Middle frontal gyrus (tissue), 1 donor: ENCODE data around the gene APOL2.
"Not testable (repeated sequence)": the region's sequence is repeated elsewhere in the genome, so short reads cannot be mapped to it uniquely, and the experiment has no call there.

Experiments used
- DNase-seq: peaks from one replicate; pipeline ENCODE4 v3.0.0-alpha.2; 2015; ENCODE audit warnings: low spot score; ENCODE audit errors: extremely low spot score

APOL2 gene

DNA sequence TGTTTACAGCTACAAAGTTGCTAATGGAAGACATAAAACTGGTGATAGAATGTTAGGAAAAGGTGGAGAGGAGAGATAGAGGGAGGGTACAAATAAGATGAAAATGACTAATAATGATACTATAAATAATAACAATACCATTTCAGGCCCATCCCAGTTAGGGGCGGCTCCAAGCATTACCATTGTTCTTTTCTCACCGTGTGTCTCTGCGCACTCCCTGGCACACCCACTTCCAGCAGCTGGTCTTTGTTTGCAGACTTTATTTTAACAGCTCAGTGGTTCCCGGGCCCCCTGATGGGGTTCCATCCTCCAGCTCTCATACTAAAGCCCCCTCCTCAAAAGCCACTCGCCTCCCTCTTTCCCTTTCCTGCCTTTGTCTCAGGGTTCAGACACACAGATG lies 38.3 kb downstream of the APOL2 start:
- not testable (repeated sequence) for DNase-seq

DNA sequence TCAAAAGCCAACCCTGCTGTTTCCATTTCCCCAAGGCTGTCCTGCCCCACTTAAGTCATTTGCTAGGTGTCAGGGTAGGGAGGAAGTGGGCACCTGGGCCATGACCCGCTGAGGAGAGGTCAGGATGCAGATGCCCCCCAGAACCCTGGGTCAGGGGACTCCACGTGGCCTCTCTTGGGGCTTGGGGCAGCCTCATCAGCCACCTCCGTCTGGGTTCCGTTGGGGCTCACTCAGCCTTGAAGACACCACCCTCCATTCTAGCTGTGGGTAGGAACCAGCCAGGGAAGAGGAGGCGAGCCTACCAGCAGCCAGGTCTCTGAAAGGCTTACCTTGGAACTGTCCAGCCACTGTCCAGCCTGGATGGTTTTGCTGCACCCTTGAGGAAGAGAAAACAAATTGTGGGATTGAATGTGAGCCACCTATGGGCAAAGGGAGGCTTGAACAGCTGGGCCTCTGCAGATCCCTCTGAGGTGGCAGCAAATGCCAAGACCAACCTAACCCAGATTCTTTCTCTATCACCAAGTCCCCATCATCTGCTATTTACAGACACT lies 40.3 kb downstream of the APOL2 start:
- no peak for DNase-seq

DNA sequence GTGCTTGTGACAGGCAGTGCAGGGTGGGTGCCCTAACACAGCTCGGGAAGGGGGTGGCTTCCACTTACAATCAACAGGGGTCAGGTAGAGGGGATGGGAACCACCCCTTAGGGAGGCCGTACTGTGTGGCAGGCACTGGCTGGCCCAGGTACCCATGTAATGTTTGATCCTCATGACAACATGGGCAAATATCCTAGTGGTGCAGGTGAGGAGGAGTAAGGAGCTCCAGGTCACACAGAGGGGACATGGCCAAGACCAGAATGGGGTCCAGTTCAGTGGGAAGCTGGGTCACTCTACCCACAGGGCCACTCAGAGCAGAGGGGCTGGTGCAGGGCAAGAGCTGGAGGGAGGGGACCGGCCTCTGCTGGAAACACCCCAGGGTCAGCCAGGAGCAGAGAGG lies 40.8 kb downstream of the APOL2 start:
- no peak for DNase-seq

- no peak for DNase-seq
Observed at GRCh38 chr22:36197514-36198146, 41.7 kb downstream of the APOL2 start.

DNA sequence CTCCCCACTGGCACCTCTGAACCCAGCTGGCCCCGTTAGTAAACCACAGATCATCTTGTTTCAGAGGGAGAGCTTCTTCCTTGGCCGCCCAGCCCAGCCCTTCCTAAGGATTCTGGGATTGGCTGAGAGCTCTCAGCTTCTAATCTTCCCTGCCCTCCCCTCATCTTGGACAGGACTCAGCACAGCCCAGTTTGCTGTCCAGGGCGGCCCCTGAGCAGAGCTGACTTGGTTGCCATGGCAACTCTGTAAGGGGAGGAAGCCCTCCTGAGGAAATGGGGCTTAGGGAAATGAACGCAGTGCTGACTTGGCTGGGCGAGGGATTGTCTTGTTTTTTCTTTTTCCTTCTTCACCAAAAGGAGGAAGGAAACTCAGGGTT lies 42.3 kb downstream of the APOL2 start:
- no peak for DNase-seq

GRCh38 chr22:36196254-36197064 lies 42.9 kb downstream of the APOL2 start:
- no peak for DNase-seq

DNA sequence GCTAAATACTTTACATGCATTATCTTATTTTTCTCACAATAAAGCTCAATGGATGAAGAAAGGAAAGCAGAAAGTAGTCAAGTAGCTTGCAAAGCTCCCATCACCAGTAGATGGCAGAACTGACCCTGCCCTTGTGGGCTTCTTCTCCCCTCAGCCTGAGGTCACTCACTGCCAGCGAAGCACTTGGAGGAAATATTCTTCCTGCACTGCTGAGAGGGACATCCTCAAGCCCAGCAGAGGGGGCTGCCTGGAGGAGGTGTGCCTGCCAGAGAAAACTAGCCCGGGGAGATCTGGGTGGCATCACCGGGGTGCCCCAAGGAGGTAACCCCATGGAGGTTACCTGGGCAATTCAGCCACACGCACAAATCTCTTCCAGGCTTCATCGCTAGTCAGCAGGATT lies 44.4 kb downstream of the APOL2 start:
- no peak for DNase-seq

DNA sequence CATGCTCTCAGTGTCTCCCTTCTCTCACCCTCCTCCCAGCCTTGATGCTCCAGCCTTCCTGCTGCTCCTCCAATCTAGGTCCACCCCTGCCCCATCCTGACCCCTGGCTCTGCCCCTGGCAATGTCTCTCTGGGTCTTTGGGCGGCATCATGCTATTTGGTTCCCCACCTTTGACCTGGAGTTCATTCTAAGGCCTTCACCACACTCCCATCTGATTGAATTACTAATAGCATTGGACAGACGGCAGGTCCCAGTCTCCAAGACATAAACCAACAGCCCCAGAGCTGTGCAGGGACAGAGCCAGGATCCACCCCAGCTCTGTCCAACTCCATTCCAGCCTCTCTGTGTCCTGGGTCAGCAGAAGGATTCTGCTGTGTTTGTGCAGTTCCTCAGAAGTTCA lies 44.9 kb downstream of the APOL2 start:
- no peak for DNase-seq

GRCh38 chr22:36193577-36193976 lies 45.8 kb downstream of the APOL2 start:
- DNase-seq = no peak

DNA sequence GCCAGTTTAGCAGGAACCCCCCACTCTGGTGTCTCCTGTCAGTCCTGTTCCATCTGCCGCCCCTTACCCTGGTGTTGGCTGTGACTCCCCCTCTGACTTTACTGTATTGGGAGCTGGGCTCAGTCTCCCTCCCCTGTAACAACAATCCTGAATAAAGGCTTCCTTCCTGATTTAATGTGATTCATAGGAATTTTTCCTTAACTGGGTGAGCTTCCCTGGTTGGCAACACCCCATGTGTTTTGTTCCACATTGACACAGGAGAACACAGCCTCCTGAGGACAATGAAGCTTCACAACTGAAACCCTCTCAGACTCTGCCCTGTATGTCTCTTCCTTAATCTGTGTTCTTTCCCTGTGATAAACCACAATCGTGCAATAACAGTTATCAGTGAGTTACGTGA lies 46.2 kb downstream of the APOL2 start:
- DNase-seq = no peak

DNA sequence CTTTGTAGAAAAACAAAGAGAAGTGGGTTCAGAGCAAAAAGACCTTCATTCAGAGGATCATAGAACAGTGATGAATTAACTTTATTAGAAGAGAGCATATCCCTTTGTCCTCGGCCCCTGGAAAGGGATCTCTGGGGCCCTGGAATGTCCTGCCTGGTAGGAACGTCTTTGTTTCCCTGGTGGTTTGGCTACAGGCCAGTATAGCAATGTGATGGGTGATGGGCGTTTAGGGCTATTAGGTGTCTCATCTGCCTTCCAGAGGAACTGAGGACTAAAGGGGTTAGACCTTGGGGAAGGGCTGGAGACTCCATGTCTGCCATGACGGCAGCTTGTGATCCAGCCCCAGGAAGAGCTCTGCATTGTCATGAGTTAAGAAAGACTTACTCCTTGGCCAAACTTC lies 46.8 kb downstream of the APOL2 start:
- DNase-seq = no peak

GRCh38 chr22:36191106-36191836 lies 48.1 kb downstream of the APOL2 start:
- peak; percentile 76 for DNase-seq

DNA sequence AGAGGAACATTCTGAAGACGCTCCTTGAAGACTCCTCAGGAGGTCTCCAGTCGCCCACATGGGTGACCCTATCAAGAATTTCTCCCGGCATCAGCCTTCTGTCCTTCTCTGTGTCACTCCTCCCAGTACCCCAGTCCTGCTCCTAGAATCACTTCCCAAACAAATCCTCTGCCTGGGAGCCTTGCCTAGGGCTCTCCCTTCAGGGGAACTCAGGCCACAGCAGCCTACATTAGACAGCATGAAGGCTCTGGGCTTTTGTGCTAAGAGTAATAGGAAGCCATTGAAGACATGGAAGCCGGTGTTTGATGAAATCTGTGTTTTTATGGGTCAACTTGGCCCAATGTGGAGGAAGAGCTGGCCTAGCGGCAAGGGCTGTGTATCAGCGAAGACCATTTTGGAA lies 51.5 kb downstream of the APOL2 start:
- not testable (repeated sequence) for DNase-seq

DNA sequence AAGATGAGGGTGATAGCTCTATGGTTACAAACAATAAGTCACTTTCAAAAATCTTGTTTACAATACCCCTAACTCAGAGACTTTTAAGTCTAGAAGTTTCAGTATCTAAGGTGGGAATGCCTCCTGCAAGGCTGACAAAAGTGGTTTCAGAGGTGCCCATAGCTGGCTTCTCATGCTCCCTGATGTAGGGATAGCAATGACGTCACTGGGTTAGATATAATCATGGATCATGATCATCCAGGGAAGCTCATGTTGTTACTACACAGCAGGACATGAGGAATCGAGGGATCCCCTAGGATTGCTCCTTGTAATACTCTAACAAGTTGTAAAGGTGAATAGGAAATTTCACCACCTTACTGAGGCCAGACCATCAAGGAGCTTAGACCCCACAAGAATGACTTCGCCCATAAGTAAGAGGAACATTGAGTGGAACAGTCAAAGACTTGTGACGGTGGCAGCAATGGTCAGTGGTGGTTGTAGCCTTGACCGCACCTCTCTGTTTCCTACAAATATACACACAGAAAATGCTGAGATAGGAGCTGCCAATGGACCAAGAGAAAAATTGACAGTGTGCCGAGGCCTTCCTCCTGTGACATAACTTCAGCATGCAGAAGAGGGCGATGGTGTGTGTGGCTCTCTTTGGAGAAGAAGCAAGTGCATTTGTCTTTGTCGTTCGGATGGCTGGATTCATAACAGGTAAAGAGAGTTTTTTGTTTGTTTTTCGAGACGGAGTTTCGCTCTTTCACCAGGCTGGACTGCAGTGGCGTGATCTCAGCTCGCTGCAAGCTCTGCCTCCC lies 53.3 kb downstream of the APOL2 start:
- no peak for DNase-seq

GRCh38 chr22:36184433-36185025 lies 54.8 kb downstream of the APOL2 start:
- DNase-seq = peak; percentile 71

- no peak for DNase-seq
Observed at GRCh38 chr22:36183446-36183845, 55.9 kb downstream of the APOL2 start.

GRCh38 chr22:36182857-36183256 lies 56.5 kb downstream of the APOL2 start:
- no peak for DNase-seq

DNA sequence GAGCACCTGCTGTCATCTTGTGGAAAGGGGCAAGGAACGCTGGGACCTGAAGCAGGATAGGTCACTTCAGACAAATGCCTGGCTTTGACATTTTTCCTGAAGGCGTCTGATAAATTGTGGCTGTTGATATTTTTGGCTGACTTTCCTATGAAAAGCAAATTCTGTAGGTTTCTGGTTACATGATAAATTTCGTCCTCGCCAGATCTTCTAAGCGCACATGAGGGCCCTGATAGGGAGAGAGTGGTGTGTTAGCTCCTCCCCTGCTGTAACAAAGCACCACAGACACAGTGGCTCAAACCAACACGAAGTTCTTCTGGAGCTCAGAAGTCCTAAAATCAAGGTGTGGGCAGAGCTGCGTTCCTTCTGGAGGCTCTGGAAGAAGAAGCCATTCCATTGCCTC lies 57.3 kb downstream of the APOL2 start:
- no peak for DNase-seq

DNA sequence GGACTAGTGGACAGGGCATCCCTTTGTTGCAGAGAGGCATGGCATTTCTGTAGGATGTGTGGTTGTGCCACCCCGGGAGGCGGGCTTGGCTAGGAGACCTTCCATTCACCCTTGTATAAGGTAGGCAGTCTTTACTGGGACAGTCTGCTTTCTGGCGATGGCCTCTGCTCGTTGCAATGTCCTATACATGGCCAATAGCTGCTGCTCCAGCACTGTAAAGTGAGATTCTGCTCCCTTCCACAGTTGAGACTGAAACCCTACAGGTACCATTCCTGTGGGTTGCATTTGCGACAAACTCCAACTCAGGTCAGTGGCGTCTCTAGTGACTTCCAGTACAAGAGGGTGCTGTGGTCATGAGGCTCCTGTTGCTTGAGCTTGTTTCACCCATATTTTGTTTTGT lies 58.4 kb downstream of the APOL2 start:
- no peak for DNase-seq

GRCh38 chr22:36180038-36180880 lies 59.1 kb downstream of the APOL2 start:
- peak; percentile 24 for DNase-seq
